A549 (cell line): ENCODE results near the gene MYOZ3. TPM values are rescaled to one million over a fixed set of nuclear protein-coding genes. Genes with fewer than 3 reads are reported as not detected.

ENCODE experiments used
- ATAC-seq, 2 experiments: fragments of 200-7000 bp in 1 of 2; fragments of >200 bp in 1 of 2; cut with Nextera tagmentation in 1 of 2; cut with Tn5 transposase in 1 of 2; 3 replicates each; pipeline versions ENCODE4 v1.8.0 to v1.9.1; 2018 to 2020; ENCODE audit warnings: mild to moderate bottlenecking in 1 of 2, moderate library complexity in 1 of 2
- CTCF ChIA-PET: fragments of 300-600 bp; sonication (Branson Sonifier 250); formaldehyde crosslinking; extraction: SDS; loops from one replicate; lab custom pipeline; 2021; ENCODE audit warnings: antibody characterized with exemption, inconsistent platforms; lab: Yijun Ruan, JAX
- POLR2A ChIA-PET: fragments of 350-600 bp; formaldehyde crosslinking; extraction: SDS; loops from one replicate; lab custom pipeline; 2021; ENCODE audit warnings: antibody characterized with exemption, inconsistent platforms; lab: Yijun Ruan, JAX
- DNase-seq, 2 experiments: peaks; one replicate each; pipeline versions ENCODE4 v3.0.0 to v3.0.0-alpha.2; 2011 to 2016; ENCODE audit warnings: low read depth in 1 of 2, low spot score in 1 of 2
- FAIRE-seq: peaks from 2 replicates; lab custom pipeline; 2011; peaks lifted over from hg19 to GRCh38; lab: Jason Lieb, UNC
- H3K27ac ChIP-seq, 2 experiments: fragments of >200 bp; sonication (Bioruptor Twin); formaldehyde crosslinking; 3 replicates each; pipeline ENCODE4 v1.5.1; 2016 to 2017
- H3K4me1 ChIP-seq: fragments of >200 bp; sonication (Bioruptor Twin); formaldehyde crosslinking; 3 replicates; pipeline ENCODE4 v1.6.1; 2016
- H3K4me2 ChIP-seq: fragments of >200 bp; sonication (Bioruptor Twin); formaldehyde crosslinking; 3 replicates; pipeline ENCODE4 v1.6.1; 2016
- H3K4me3 ChIP-seq: fragments of >200 bp; sonication (Bioruptor Twin); formaldehyde crosslinking; 3 replicates; pipeline ENCODE4 v1.5.1; 2016
- H3K9me3 ChIP-seq: fragments of >200 bp; sonication (Bioruptor Twin); formaldehyde crosslinking; 3 replicates; pipeline ENCODE4 v1.6.1; 2016
- BHLHE40 ChIP-seq: IDR thresholded peaks from 2 replicates; pipeline ENCODE4 v1.6.1; 2012; ENCODE audit warnings: low read depth, low read length, inconsistent platforms
- CBX8 ChIP-seq: fragments of 200-600 bp; sonication (generic); IDR thresholded peaks from 2 replicates; pipeline ENCODE4 v1.6.1; 2016
- CEBPB ChIP-seq, 2 experiments: fragments of >200 bp in 1 of 2; sonication (Bioruptor Twin) in 1 of 2; formaldehyde crosslinking in 1 of 2; IDR thresholded peaks; 2 replicates each; pipeline ENCODE4 v1.6.1; 2012 to 2016
- CHD2 ChIP-seq: fragments of 150-350 bp; IDR thresholded peaks from 2 replicates; pipeline ENCODE4 v1.6.1; 2014; ENCODE audit warnings: low read length; ENCODE audit not compliant: partially characterized antibody
- E2F6 ChIP-seq: IDR thresholded peaks from 2 replicates; pipeline ENCODE4 v1.6.1; 2012; ENCODE audit warnings: low read depth, borderline replicate concordance
- EHMT2 ChIP-seq: fragments of 200-600 bp; sonication (generic); IDR thresholded peaks from 2 replicates; pipeline ENCODE4 v1.6.1; 2016; ENCODE audit warnings: antibody characterized with exemption, low read depth, mild to moderate bottlenecking, moderate library complexity
- EP300 ChIP-seq, 2 experiments: fragments of >200 bp; sonication (Bioruptor Twin); formaldehyde crosslinking; IDR thresholded peaks; 2 replicates in 1 of 2; 3 replicates in 1 of 2; pipeline ENCODE4 v1.6.1; 2016 to 2017
- ESRRA ChIP-seq: fragments of 150-350 bp; IDR thresholded peaks from 2 replicates; pipeline ENCODE4 v1.6.1; 2014; ENCODE audit warnings: mild to moderate bottlenecking, low read length, borderline replicate concordance
- FOSB ChIP-seq: fragments of 250-450 bp; sonication (Bioruptor Pico); IDR thresholded peaks from 2 replicates; pipeline ENCODE4 v1.5.0; 2020; ENCODE audit warnings: mild to moderate bottlenecking, moderate library complexity
- HDAC2 ChIP-seq: fragments of 200-600 bp; sonication (generic); IDR thresholded peaks from 2 replicates; pipeline ENCODE4 v1.6.1; 2016
- HMGXB4 ChIP-seq: fragments of 250-450 bp; sonication (Bioruptor Pico); IDR thresholded peaks from 2 replicates; pipeline ENCODE4 v1.5.0; 2021; ENCODE audit warnings: mild to moderate bottlenecking, moderate library complexity, borderline replicate concordance
- HOXB5 ChIP-seq: fragments of 250-450 bp; sonication (Bioruptor Pico); IDR thresholded peaks from 2 replicates; pipeline ENCODE4 v1.5.0; 2020; ENCODE audit warnings: mild to moderate bottlenecking, moderate library complexity
- JUN ChIP-seq, 2 experiments: fragments of >200 bp; sonication (Bioruptor Twin); formaldehyde crosslinking; IDR thresholded peaks; 2 replicates in 1 of 2; 3 replicates in 1 of 2; pipeline ENCODE4 v1.6.1; 2016 to 2017
- KDM1A ChIP-seq: fragments of 200-600 bp; sonication (generic); IDR thresholded peaks from 2 replicates; pipeline ENCODE4 v1.6.1; 2016; ENCODE audit warnings: low read depth, mild to moderate bottlenecking
- MAFK ChIP-seq: fragments of 450-650 bp; IDR thresholded peaks from 2 replicates; pipeline ENCODE4 v1.6.1; 2014; ENCODE audit not compliant: partially characterized antibody
- MAX ChIP-seq: IDR thresholded peaks from 2 replicates; pipeline ENCODE4 v1.6.1; 2012
- RCOR1 ChIP-seq: fragments of 150-350 bp; IDR thresholded peaks from 2 replicates; pipeline ENCODE4 v1.6.1; 2014; ENCODE audit warnings: antibody characterized with exemption, low read length, low read depth
- USF2 ChIP-seq: fragments of 450-650 bp; IDR thresholded peaks from 2 replicates; pipeline ENCODE4 v1.6.1; 2014; ENCODE audit warnings: antibody characterized with exemption
- ZC3H11A ChIP-seq: fragments of 450-650 bp; IDR thresholded peaks from 2 replicates; pipeline ENCODE4 v1.6.1; 2014; ENCODE audit warnings: antibody characterized with exemption, mild to moderate bottlenecking
- WGBS: methylation state at CpG from one replicate; pipeline ENCODE4 v1.1.6; 2017; ENCODE audit errors: missing lambda C conversion rate; 5-methylcytosine and 5-hydroxymethylcytosine counted together
- polyA plus RNA-seq, 4 experiments: library from polyadenylated mRNA; depleted of rRNA in 3 of 4; stranded (reverse); fragments of >200 nt; fragmentation: RNase III in 1 of 4; extraction: RNeasy Plus Mini Kit Qiagen cat#74134 plus additional on column Dnase treatment in 1 of 4; gene quantifications; 2 replicates in 3 of 4; 3 replicates in 1 of 4; pipeline ENCODE4 v1.2.3, GENCODE V29; 2011 to 2017

MYOZ3 gene
- polyA plus RNA-seq, 2 of the 4 experiments (the other 2 are of a cell fraction): 0.06 to 0.09 TPM

GRCh38 chr5:150650021-150651006, 10.7 kb upstream of the MYOZ3 start:
- H3K27ac ChIP-seq: peak overlapping the region in 1 of 2 experiments; percentile 59; a peak in 3 of 6 replicates
- H3K4me3 ChIP-seq: no peak overlapping the region
- no peak for DNase-seq
- POLR2A ChIA-PET: no interaction called here
- H3K4me2 ChIP-seq: no peak overlapping the region
- no peak for ATAC-seq
- CTCF ChIA-PET: interaction anchor here (0.6 to 4.3 kb wide), 6 partner anchors 10 to 267 kb away, joined by 3 to 23 read pairs (median 3); partner anchors contain the start of genes MYOZ3 and SYNPO
- FAIRE-seq: no peak
- 89% methylated on average over 37 of the region's 38 CpGs for WGBS
- H3K4me1 ChIP-seq: peaks cover 48% of the 10 kb centered on the region
- H3K9me3 ChIP-seq: no peaks in the 10 kb centered on the region
- no peak for TF ChIP-seq ESRRA
- no peak for TF ChIP-seq CEBPB (IDR thresholded peaks at IDR 0.05)
- no peak for TF ChIP-seq HOXB5
- no peak for TF ChIP-seq FOSB (CRISPR knock-in tag)
- TF ChIP-seq HMGXB4 (CRISPR knock-in tag): no peak
- TF ChIP-seq CBX8: no peak
- TF ChIP-seq KDM1A: no peak
- TF ChIP-seq, all 56 proteins: peak for 0

GRCh38 chr5:150651382-150651781, 9.7 kb upstream of the MYOZ3 start:
- H3K9me3 ChIP-seq: no peaks in the 10 kb centered on the region
- no peak for FAIRE-seq
- POLR2A ChIA-PET: no interaction called here
- H3K27ac ChIP-seq: peak overlapping the region in 1 of 2 experiments; percentile 59; a peak in 2 of 6 replicates
- no peak overlapping the region for H3K4me3 ChIP-seq
- 53% methylated on average over 1 of the region's 1 CpG for WGBS
- DNase-seq: no peak
- no peak for ATAC-seq
- no peak overlapping the region for H3K4me2 ChIP-seq
- peaks cover 38% of the 10 kb centered on the region for H3K4me1 ChIP-seq
- TF ChIP-seq HDAC2 (no peak), E2F6 (no peak), EP300 (IDR thresholded peaks at IDR 0.05) (no peak), JUN (IDR thresholded peaks at IDR 0.05) (no peak), CEBPB (IDR thresholded peaks at IDR 0.05) (no peak), HOXB5 (no peak), KDM1A (no peak), MAX (no peak), MAFK (no peak), BHLHE40 (no peak), CHD2 (no peak), USF2 (no peak), EHMT2 (no peak), RCOR1 (no peak), ZC3H11A (no peak)
- TF ChIP-seq, all 56 proteins: peak for 0
- CTCF ChIA-PET: interaction anchor here (1.3 to 11.2 kb wide), 6 partner anchors 9 to 192 kb away, joined by 3 to 143 read pairs (median 5); partner anchors contain the start of genes MYOZ3 and SYNPO
